GM19035 (cell line): ENCODE data around the gene VWF.

Source experiments
- ATAC-seq: cut with Tn5 transposase; IDR thresholded peaks from one replicate; pipeline ENCODE4 v1.9.1; 2021; ENCODE audit not compliant: unreplicated experiment

The VWF gene

DNA sequence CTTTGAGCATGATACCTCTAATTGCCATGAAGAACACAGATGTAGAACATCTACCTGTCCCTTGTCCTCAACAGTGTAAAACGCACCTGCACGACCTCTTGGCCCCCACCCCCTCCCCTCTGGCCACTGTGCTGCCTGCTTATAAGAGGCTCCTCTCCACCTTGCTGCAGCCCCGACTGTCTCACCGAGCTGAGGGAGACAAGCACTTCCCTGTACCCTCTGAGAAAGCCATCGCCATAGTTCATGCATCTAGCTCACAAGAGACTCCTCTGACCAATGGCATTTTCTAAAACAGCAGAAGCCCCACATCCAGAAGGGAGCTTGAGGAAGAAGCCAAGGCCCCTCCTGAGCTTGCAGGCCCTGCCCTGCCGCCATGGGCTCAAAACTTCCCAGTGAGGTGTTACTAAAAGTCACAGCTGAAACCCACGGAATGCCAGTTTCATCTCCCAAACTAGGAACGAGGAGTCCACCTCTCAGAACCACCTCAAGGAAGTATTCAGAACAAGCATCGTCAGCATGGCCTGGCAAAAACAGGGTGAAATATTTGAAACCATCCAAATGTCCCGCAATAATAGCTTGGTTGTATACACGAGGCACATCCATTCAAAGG is 157.9 kb downstream of the VWF start:
- no peak for ATAC-seq

DNA sequence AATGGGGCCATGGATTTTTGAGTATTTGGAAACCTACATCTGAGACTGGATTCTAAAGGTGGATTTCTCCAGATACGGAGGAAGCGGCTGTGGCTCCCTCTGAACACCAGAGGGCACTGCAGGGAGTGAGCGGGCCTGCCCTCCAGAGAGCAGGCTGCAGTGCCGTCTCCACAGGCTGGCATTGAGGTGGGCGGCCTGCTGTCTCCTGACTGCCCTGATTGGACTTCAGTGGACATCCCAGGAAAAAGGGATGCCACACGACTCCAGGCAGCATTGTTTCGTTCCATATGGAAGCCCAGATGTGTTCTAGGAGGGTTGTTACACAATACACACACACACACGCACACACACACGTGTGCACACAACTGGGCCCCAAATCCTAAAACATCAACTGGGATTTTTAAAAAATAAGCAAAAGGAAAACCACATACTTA is 158.5 kb downstream of the VWF start:
- ATAC-seq: no peak

- no peak for ATAC-seq
Measured at GRCh38 chr12:5964913-5965900, 159.3 kb downstream of the VWF start.

GRCh38 chr12:5963515-5963914 is 161.0 kb downstream of the VWF start:
- ATAC-seq: no peak

GRCh38 chr12:5960783-5961182 is 163.7 kb downstream of the VWF start:
- no peak for ATAC-seq

DNA sequence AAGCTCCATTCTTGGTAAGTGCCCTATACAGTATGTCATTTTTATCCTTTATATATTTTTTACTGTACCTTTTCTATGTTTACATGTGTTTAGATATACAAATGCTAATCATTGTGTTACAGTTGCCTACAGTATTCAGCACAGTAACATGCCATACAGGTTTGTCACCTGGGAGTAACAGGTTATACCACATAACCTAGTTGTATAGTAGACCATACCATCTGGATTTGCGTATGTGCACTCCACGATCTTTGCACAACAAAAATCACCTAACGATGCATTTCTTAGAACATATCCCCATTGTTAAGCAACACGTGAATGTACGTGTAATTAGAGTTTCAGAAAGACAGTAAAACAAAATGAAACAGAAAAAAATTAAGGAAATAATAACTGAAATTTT is 167.5 kb downstream of the VWF start:
- ATAC-seq: no peak

- ATAC-seq: no peak
Measured at GRCh38 chr12:5954661-5955060, 169.8 kb downstream of the VWF start.

DNA sequence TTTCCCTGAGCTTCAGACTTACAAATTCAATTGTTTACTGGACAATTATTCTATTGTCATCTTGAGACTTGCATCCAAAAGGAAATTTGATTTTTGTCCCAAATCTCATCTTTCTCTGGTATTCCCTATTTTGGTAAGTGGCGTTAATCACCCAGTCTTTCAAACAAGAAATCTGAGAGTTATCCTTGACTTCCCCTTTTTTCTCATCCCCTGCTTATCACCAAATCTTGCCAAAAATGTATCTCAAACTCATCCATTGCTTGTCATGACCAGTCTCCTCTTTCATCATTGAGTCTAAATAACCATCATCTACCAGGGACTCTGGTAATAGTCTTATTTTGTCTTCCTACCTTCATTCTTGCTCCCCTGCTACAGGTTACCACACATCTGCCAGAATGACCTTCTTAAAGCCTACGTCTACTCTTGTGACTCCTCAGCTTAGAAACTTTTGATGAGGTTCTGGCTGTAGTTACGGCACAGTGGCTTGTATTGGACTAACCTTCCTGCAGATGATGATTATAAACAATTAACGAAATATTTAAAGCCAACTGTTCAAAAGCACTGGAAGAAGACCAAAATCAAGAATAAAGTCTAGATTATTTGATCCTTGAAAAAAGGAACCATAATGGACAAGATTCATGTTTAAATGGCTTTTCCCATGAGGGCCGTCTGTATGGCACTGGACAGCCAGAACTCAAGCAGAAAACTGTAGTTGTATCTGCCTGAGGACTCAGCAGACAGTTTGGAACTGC is 170.5 kb downstream of the VWF start:
- ATAC-seq: no peak

DNA sequence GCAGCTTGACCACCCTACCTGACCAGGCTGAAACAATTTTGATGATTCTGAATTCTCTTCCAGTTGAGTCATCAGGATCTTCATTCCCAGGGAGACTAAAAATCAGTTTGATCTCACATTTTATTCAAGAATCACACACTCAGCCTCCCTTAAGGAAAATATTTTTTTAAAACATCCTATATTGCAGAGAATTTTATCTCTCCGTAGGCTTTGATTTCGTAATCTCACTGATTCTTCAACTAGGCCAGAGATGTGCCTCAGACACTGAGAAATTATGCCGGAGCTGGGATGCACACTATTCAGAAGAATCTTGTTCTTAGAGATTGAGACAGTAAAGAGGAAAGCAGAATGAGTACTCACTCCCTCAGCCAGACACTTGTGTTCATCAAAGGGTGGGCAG is 172.4 kb downstream of the VWF start:
- no peak for ATAC-seq

- ATAC-seq: no peak
Measured at GRCh38 chr12:5948696-5949095, 175.8 kb downstream of the VWF start.

- no peak for ATAC-seq
Measured at GRCh38 chr12:5947006-5947405, 177.5 kb downstream of the VWF start.

GRCh38 chr12:5946388-5946787 is 178.1 kb downstream of the VWF start:
- ATAC-seq: no peak

DNA sequence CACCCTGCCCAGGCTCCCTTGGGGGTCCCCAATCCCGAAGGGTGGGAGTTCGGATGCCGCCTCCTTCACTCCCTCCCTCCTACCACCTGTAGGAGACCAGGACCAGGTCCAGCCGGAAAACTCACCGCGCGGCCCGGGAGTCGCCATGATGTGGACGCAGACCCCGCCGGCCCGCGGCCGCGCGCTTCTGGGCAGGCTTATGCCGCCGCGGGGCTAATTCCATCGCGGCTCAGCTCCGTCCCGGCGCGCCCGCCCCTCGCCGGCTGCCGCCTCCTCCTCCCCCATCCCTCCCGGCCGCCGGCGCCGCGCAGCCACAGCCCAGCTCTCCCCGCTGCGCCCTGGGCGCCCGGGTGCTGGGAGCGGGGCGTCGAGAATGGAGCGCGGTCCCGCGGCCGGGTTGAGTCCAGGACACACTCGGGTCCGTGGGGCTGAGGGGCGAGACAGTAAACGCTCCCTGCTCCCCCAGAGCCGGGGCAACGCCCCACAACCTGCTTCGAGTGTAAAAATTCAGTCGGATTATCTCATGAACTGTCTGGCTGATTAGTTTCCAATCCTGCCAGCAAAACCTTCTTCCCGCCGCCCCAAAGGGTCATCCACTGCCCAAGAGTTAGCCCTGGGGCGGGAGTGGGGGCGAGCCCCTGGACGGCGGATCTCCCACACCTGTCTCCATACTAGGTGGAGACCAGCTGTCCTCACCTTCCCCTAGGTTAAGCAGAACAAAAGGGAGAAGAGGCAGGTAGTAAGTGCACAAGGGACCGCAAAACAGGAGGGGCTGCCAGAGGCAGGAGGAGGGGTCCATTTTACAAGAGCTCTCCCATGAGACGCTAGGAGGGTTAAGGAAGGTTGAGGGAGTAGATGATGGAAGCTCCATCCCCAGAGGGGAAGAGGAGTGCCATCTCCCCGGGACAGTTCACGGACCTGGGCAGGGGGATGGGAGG is 179.1 kb downstream of the VWF start, which contains the start of gene ANO2:
ANO2 (minus strand) TSS at position 189 of the 938 bp plus-strand sequence; CDS start at position 147, 42 bp downstream.
- no peak for ATAC-seq

DNA sequence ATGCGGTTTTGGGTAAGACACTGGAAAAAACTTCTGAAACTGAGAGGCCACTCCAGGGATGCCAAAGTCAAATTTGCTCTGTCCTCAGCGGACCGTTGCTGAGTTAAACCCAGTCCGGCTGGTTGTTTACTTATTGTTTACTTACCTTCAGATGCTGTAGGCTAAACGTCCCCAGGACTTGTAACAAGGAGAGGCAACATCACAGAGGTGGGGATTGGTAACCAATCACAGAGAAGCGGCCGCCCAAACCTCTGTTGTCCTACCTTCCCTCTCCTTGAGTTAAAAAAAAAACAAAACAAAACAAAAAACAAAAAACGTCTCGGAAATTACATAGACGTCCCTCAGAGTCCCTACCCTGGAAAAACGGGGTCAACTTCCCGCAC is 179.8 kb downstream of the VWF start:
- ATAC-seq: no peak

DNA sequence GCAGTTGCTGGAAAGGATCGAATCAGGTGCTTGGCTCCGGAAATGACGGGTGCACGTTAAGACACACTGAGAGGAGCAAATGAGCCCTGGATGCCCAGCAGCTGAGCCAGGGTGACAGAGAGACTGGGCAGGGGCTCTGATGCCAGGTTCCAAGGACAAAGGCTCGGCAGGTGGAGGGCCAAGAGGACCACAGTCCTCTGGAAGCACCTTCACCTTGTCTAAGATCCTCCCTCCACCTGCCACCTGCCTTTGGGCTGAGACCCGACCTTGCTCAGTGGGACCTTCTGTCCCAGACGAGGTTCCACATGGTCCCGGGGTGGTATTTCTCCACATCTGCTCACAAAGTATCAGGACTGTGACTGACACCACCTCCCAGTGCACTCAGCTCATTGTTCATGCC is 180.4 kb downstream of the VWF start:
- ATAC-seq: no peak

GRCh38 chr12:5941907-5942306 is 182.6 kb downstream of the VWF start:
- ATAC-seq: no peak

GRCh38 chr12:5927732-5928516 is 196.5 kb downstream of the VWF start:
- ATAC-seq: no peak

GRCh38 chr12:5925646-5926045 is 198.8 kb downstream of the VWF start:
- no peak for ATAC-seq

GRCh38 chr12:5924342-5924741 is 200.1 kb downstream of the VWF start:
- ATAC-seq: no peak

DNA sequence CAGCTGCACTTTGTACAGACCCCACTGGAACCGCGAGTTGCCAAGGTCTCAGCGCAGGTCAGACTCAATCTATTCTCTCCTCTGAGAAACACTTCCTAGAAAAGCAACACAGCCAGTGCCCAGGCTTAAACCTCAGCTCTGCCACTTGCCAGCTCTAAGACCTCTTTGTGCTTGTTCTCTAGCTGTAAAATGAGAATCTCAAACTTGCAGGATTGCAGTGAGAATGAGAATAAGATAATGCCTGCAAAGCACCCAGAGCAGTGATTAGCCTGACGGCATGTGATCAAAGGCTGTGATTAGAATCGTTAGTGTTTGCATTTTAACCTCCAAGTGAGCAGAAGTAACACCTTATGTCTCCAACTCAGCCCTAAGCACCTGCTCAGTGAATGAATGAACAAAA is 200.7 kb downstream of the VWF start:
- no peak for ATAC-seq
